Mesenchymal stem cell (in vitro differentiated cells and primary cell): ENCODE measurements around the gene CCDC81.
"Not testable (repeated sequence)": the region's sequence is repeated elsewhere in the genome, so short reads cannot be mapped to it uniquely, and the experiment has no call there.

Experiments used
- DNase-seq: peaks from one replicate; pipeline ENCODE4 v3.0.0-alpha.2; 2013
- H2AFZ ChIP-seq: one replicate; pipeline ENCODE4 v1.6.1; 2013; ENCODE audit warnings: low read depth, mild to moderate bottlenecking, control low read depth, inconsistent platforms, low read length, moderate library complexity
- H2AK5ac ChIP-seq: 2 replicates; pipeline ENCODE4 v1.6.1; 2013; ENCODE audit warnings: low read length, moderate library complexity, mild to moderate bottlenecking, inconsistent platforms; ENCODE audit not compliant: severe bottlenecking
- H2BK120ac ChIP-seq: one replicate; pipeline ENCODE4 v1.6.1; 2013; ENCODE audit warnings: low read depth, mild to moderate bottlenecking, inconsistent platforms, low read length, moderate library complexity
- H2BK12ac ChIP-seq, 2 experiments: one replicate each; pipeline ENCODE4 v1.6.1; 2013; ENCODE audit warnings: inconsistent platforms in 2 of 2, low read length in 2 of 2, mild to moderate bottlenecking in 2 of 2, moderate library complexity in 2 of 2, control low read depth in 1 of 2
- H2BK15ac ChIP-seq: one replicate; pipeline ENCODE4 v1.6.1; 2013; ENCODE audit warnings: mild to moderate bottlenecking, low read depth, inconsistent platforms; ENCODE audit not compliant: poor library complexity, severe bottlenecking
- H2BK5ac ChIP-seq: 2 replicates; pipeline ENCODE4 v1.6.1; 2013; ENCODE audit warnings: low read depth, mild to moderate bottlenecking, low read length, control low read depth, inconsistent platforms; ENCODE audit not compliant: poor library complexity, severe bottlenecking
- H3K14ac ChIP-seq, 2 experiments: one replicate each; pipeline ENCODE4 v1.6.1; 2013; ENCODE audit warnings: inconsistent platforms in 2 of 2, low read length in 2 of 2, control low read depth in 1 of 2, mild to moderate bottlenecking in 1 of 2, moderate library complexity in 1 of 2
- H3K18ac ChIP-seq, 2 experiments: one replicate each; pipeline ENCODE4 v1.6.1; 2013; ENCODE audit warnings: inconsistent platforms in 2 of 2, low read length in 2 of 2, control low read depth in 1 of 2, low read depth in 1 of 2, mild to moderate bottlenecking in 1 of 2
- H3K23ac ChIP-seq, 2 experiments: one replicate each; pipeline ENCODE4 v1.6.1; 2013; ENCODE audit warnings: inconsistent platforms in 2 of 2, low read length in 2 of 2, mild to moderate bottlenecking in 2 of 2, moderate library complexity in 2 of 2, control low read depth in 1 of 2
- H3K27ac ChIP-seq: 2 replicates; pipeline ENCODE4 v1.5.1; 2013; ENCODE audit warnings: mild to moderate bottlenecking, moderate library complexity, low read length, control low read depth, inconsistent platforms; ENCODE audit not compliant: poor library complexity, severe bottlenecking
- H3K27me3 ChIP-seq, 2 experiments: 2 replicates each; pipeline versions ENCODE4 v1.6.1 to v1.7.0; 2013; ENCODE audit warnings: low read length in 2 of 2, mild to moderate bottlenecking in 2 of 2, moderate library complexity in 2 of 2, control low read depth in 1 of 2, inconsistent platforms in 1 of 2; ENCODE audit not compliant: control insufficient read depth in 1 of 2, insufficient read depth in 1 of 2
- H3K36me3 ChIP-seq, 2 experiments: 2 replicates each; pipeline versions ENCODE4 v1.6.1 to v1.7.0; 2013; ENCODE audit warnings: low read length in 2 of 2, control low read depth in 1 of 2, inconsistent platforms in 1 of 2, low read depth in 1 of 2, mild to moderate bottlenecking in 1 of 2; ENCODE audit not compliant: insufficient read depth in 2 of 2, control insufficient read depth in 1 of 2
- H3K4ac ChIP-seq, 2 experiments: one replicate each; pipeline ENCODE4 v1.6.1; 2013; ENCODE audit warnings: inconsistent platforms in 2 of 2, low read length in 2 of 2, mild to moderate bottlenecking in 2 of 2, moderate library complexity in 2 of 2, control low read depth in 1 of 2, low read depth in 1 of 2
- H3K4me1 ChIP-seq: 2 replicates; pipeline ENCODE4 v1.6.1; 2013; ENCODE audit warnings: low read depth, low read length, control low read depth; ENCODE audit not compliant: control insufficient read depth, insufficient read depth
- H3K4me2 ChIP-seq: 2 replicates; pipeline ENCODE4 v1.6.1; 2013; ENCODE audit warnings: low read length, mild to moderate bottlenecking, inconsistent platforms; ENCODE audit not compliant: poor library complexity, severe bottlenecking
- H3K4me3 ChIP-seq, 2 experiments: 2 replicates each; pipeline versions ENCODE4 v1.5.1 to v1.7.0; 2013; ENCODE audit warnings: low read length in 2 of 2, mild to moderate bottlenecking in 2 of 2, control low read depth in 1 of 2, low read depth in 1 of 2; ENCODE audit not compliant: insufficient read depth in 1 of 2
- H3K79me1 ChIP-seq: replicated peaks from 2 replicates; pipeline ENCODE4 v1.6.1; 2013; ENCODE audit warnings: mild to moderate bottlenecking, control low read depth, low read length, inconsistent platforms; ENCODE audit not compliant: poor library complexity, severe bottlenecking
- H3K9ac ChIP-seq: 2 replicates; pipeline ENCODE4 v1.7.0; 2013; ENCODE audit warnings: mild to moderate bottlenecking, low read length, moderate library complexity
- H3K9me3 ChIP-seq: 2 replicates; pipeline ENCODE4 v1.7.0; 2013; ENCODE audit warnings: mild to moderate bottlenecking, low read length; ENCODE audit not compliant: control insufficient read depth
- H4K8ac ChIP-seq: one replicate; pipeline ENCODE4 v1.6.1; 2013; ENCODE audit warnings: inconsistent platforms, mild to moderate bottlenecking, low read length, moderate library complexity
- H4K91ac ChIP-seq: one replicate; pipeline ENCODE4 v1.6.1; 2013; ENCODE audit warnings: mild to moderate bottlenecking, low read length, inconsistent platforms
- WGBS: methylation state at CpG from one replicate; pipeline ENCODE4 v1.1.7; 2013; ENCODE audit warnings: mixed read lengths; 5-methylcytosine and 5-hydroxymethylcytosine counted together

Gene CCDC81

GRCh38 chr11:86418917-86419316, 44.2 kb downstream of the CCDC81 start:
- no peak overlapping the region for H2BK15ac ChIP-seq
- H2BK12ac ChIP-seq: no peak overlapping the region
- no peaks in the 10 kb centered on the region for H3K9me3 ChIP-seq
- no peak overlapping the region for H3K23ac ChIP-seq
- peaks cover 3% of the 10 kb centered on the region for H3K4me1 ChIP-seq
- no peak overlapping the region for H2AFZ ChIP-seq
- no peak overlapping the region for H2BK5ac ChIP-seq
- WGBS: 71% methylated on average over 2 of the region's 2 CpGs
- DNase-seq: no peak
- peak overlapping the region; percentile 16 for H3K9ac ChIP-seq
- no peak overlapping the region for H3K18ac ChIP-seq
- no peak overlapping the region for H2AK5ac ChIP-seq
- no peak overlapping the region for H3K4me3 ChIP-seq
- H3K79me1 ChIP-seq: no peaks in the 10 kb centered on the region
- no peak overlapping the region for H4K91ac ChIP-seq
- H3K27me3 ChIP-seq: no peaks in the 10 kb centered on the region
- H2BK120ac ChIP-seq: no peak overlapping the region
- no peaks in the 10 kb centered on the region for H3K36me3 ChIP-seq
- H4K8ac ChIP-seq: no peak overlapping the region
- no peak overlapping the region for H3K27ac ChIP-seq
- H3K4me2 ChIP-seq: no peak overlapping the region
- H3K4ac ChIP-seq: no peak overlapping the region
- no peak overlapping the region for H3K14ac ChIP-seq

GRCh38 chr11:86421946-86422345, 47.3 kb downstream of the CCDC81 start:
- 84% methylated on average over 4 of the region's 4 CpGs for WGBS
- H3K79me1 ChIP-seq: no peaks in the 10 kb centered on the region
- H2BK15ac ChIP-seq: no peak overlapping the region
- H3K4me1 ChIP-seq: peaks cover under 1% of the 10 kb centered on the region
- H3K14ac ChIP-seq: no peak overlapping the region
- H3K4me2 ChIP-seq: no peak overlapping the region
- no peaks in the 10 kb centered on the region for H3K36me3 ChIP-seq
- H3K27me3 ChIP-seq: no peaks in the 10 kb centered on the region
- no peak overlapping the region for H4K8ac ChIP-seq
- H3K9ac ChIP-seq: no peak overlapping the region
- peak overlapping the region in 1 of 2 experiments; percentile 24 for H2BK12ac ChIP-seq
- H3K4ac ChIP-seq: no peak overlapping the region
- H2AK5ac ChIP-seq: no peak overlapping the region
- H3K9me3 ChIP-seq: peaks cover 6% of the 10 kb centered on the region
- no peak overlapping the region for H3K4me3 ChIP-seq
- H3K27ac ChIP-seq: no peak overlapping the region
- H2BK120ac ChIP-seq: no peak overlapping the region
- H2AFZ ChIP-seq: no peak overlapping the region
- no peak overlapping the region for H3K23ac ChIP-seq
- H2BK5ac ChIP-seq: no peak overlapping the region
- no peak overlapping the region for H3K18ac ChIP-seq
- DNase-seq: no peak
- H4K91ac ChIP-seq: no peak overlapping the region

- Histone ChIP-seq H3K36me3 (no peaks in the 10 kb centered on the region), H2BK5ac (no peak overlapping the region), H2AFZ (no peak overlapping the region), H3K23ac (no peak overlapping the region), H4K91ac (no peak overlapping the region), H3K27me3 (no peaks in the 10 kb centered on the region), H3K79me1 (no peaks in the 10 kb centered on the region), H2BK12ac (no peak overlapping the region), H3K4ac (no peak overlapping the region), H3K9me3 (peaks cover 7% of the 10 kb centered on the region), H2BK120ac (no peak overlapping the region), H4K8ac (no peak overlapping the region), H3K4me3 (no peak overlapping the region), H3K14ac (no peak overlapping the region), H3K18ac (no peak overlapping the region), H3K27ac (no peak overlapping the region), H2AK5ac (no peak overlapping the region), H2BK15ac (no peak overlapping the region), H3K4me2 (no peak overlapping the region), H3K4me1 (no peaks in the 10 kb centered on the region), H3K9ac (no peak overlapping the region)
- 96% methylated on average over 10 of the region's 12 CpGs for WGBS
- no peak for DNase-seq
Measured at GRCh38 chr11:86422371-86422770, 47.7 kb downstream of the CCDC81 start.

- not testable (repeated sequence) for H2AK5ac ChIP-seq, H2BK12ac ChIP-seq, H3K9ac ChIP-seq, H4K91ac ChIP-seq, H4K8ac ChIP-seq, H3K27ac ChIP-seq, H3K4me3 ChIP-seq, H3K23ac ChIP-seq, H3K14ac ChIP-seq, H3K36me3 ChIP-seq, H2BK5ac ChIP-seq, H3K27me3 ChIP-seq, H3K4me2 ChIP-seq, H2AFZ ChIP-seq, H3K18ac ChIP-seq, H3K4me1 ChIP-seq, H3K4ac ChIP-seq, H2BK15ac ChIP-seq, H3K9me3 ChIP-seq, H2BK120ac ChIP-seq, DNase-seq, H3K79me1 ChIP-seq
- WGBS: 31% methylated on average over 4 of the region's 4 CpGs
Measured at GRCh38 chr11:86423488-86423887, 48.8 kb downstream of the CCDC81 start.
